GM23338 (cell line): ENCODE measurements around the gene LDLRAD3. TPM values are rescaled to one million over a fixed set of nuclear protein-coding genes. Genes with fewer than 3 reads are reported as not detected.

Source experiments
- ATAC-seq: fragments of 200-7000 bp; cut with Tn5 transposase; 3 replicates; pipeline ENCODE4 v1.9.1; 2020
- DNase-seq: peaks from one replicate; pipeline ENCODE4 v3.0.0-alpha.2; 2015; ENCODE audit warnings: low spot score
- H2AFZ ChIP-seq: fragments of 200-600 bp; sonication (generic); 2 replicates; pipeline ENCODE4 v1.8.0; 2016; ENCODE audit warnings: antibody characterized with exemption, mild to moderate bottlenecking, moderate library complexity
- H3F3A ChIP-seq: fragments of 200-600 bp; sonication (generic); replicated peaks from 2 replicates; pipeline ENCODE4 v1.8.0; 2017; ENCODE audit warnings: antibody characterized with exemption, mixed run types, low read depth
- H3K27ac ChIP-seq: fragments of 200-600 bp; sonication (generic); 2 replicates; pipeline ENCODE4 v1.6.1; 2016; ENCODE audit warnings: low read depth
- H3K27me3 ChIP-seq: fragments of 200-600 bp; sonication (generic); 2 replicates; pipeline ENCODE4 v1.8.0; 2016; ENCODE audit warnings: mild to moderate bottlenecking, mixed run types, moderate library complexity; ENCODE audit not compliant: insufficient read depth
- H3K36me3 ChIP-seq: fragments of 200-600 bp; sonication (generic); 2 replicates; pipeline ENCODE4 v1.8.0; 2016; ENCODE audit warnings: mild to moderate bottlenecking; ENCODE audit not compliant: insufficient read depth
- H3K4me1 ChIP-seq: fragments of 200-600 bp; sonication (generic); 2 replicates; pipeline ENCODE4 v1.8.0; 2016; ENCODE audit warnings: mild to moderate bottlenecking, moderate library complexity; ENCODE audit not compliant: insufficient read depth
- H3K4me2 ChIP-seq: fragments of 200-600 bp; sonication (generic); 2 replicates; pipeline ENCODE4 v1.7.1; 2017; ENCODE audit warnings: mixed run types
- H3K4me3 ChIP-seq: fragments of 200-600 bp; sonication (generic); 2 replicates; pipeline ENCODE4 v1.6.1; 2016; ENCODE audit warnings: mixed run types
- H3K79me2 ChIP-seq: fragments of 200-600 bp; sonication (generic); replicated peaks from 2 replicates; pipeline ENCODE4 v1.8.0; 2017; ENCODE audit warnings: mild to moderate bottlenecking; ENCODE audit not compliant: insufficient read depth
- H3K9me2 ChIP-seq: fragments of 200-600 bp; sonication (generic); 2 replicates; pipeline ENCODE4 v1.8.0; 2017; ENCODE audit not compliant: insufficient read depth
- H4K20me1 ChIP-seq: fragments of 200-600 bp; sonication (generic); replicated peaks from 2 replicates; pipeline ENCODE4 v1.8.0; 2017; ENCODE audit warnings: mild to moderate bottlenecking; ENCODE audit not compliant: insufficient read depth
- H3K27ac Mint-ChIP-seq: 2 replicates; pipeline ENCODE4 v1.8.0; 2020; ENCODE audit warnings: inconsistent platforms, mild to moderate bottlenecking, moderate library complexity, mixed read lengths
- H3K27me3 Mint-ChIP-seq: 3 replicates; pipeline ENCODE4 v1.8.0; 2022; ENCODE audit warnings: low read depth, mild to moderate bottlenecking, moderate library complexity, mixed read lengths, inconsistent platforms; ENCODE audit not compliant: insufficient read depth, poor library complexity
- H3K36me3 Mint-ChIP-seq: 3 replicates; pipeline ENCODE4 v1.8.0; 2021; ENCODE audit warnings: low read depth, mild to moderate bottlenecking, inconsistent platforms, moderate library complexity, mixed read lengths
- H3K4me1 Mint-ChIP-seq: 3 replicates; pipeline ENCODE4 v1.8.0; 2020; ENCODE audit warnings: mild to moderate bottlenecking, inconsistent platforms, mixed read lengths
- H3K4me3 Mint-ChIP-seq: 3 replicates; pipeline ENCODE4 v1.8.0; 2021; ENCODE audit warnings: moderate library complexity, mild to moderate bottlenecking, inconsistent platforms, mixed read lengths
- H3K9me3 Mint-ChIP-seq: 3 replicates; pipeline ENCODE4 v1.8.0; 2020; ENCODE audit warnings: moderate library complexity, mild to moderate bottlenecking, inconsistent platforms, mixed read lengths
- EZH2 ChIP-seq: fragments of 200-600 bp; sonication (generic); IDR thresholded peaks from one replicate; pipeline ENCODE4 v1.8.0; 2017; ENCODE audit warnings: antibody characterized with exemption, mild to moderate bottlenecking, low read depth; ENCODE audit not compliant: unreplicated experiment
- JUNB ChIP-seq: IDR thresholded peaks from one replicate; pipeline ENCODE4 v1.6.1; 2016; ENCODE audit warnings: antibody characterized with exemption; ENCODE audit not compliant: unreplicated experiment
- NANOG ChIP-seq: IDR thresholded peaks from 2 replicates; pipeline ENCODE4 v1.6.1; 2016; ENCODE audit warnings: antibody characterized with exemption, borderline replicate concordance
- POLR2AphosphoS5 ChIP-seq: IDR thresholded peaks from 2 replicates; pipeline ENCODE4 v1.6.1; 2016; ENCODE audit warnings: antibody characterized with exemption, low read depth
- STAT1 ChIP-seq: IDR thresholded peaks from one replicate; pipeline ENCODE4 v1.6.1; 2016; ENCODE audit warnings: antibody characterized with exemption; ENCODE audit not compliant: unreplicated experiment
- ZNF114 ChIP-seq: fragments of 250-450 bp; sonication (Bioruptor Pico); IDR thresholded peaks from 2 replicates; pipeline ENCODE4 v1.5.0; 2020; ENCODE audit warnings: mild to moderate bottlenecking, moderate library complexity
- ZNF331 ChIP-seq: fragments of 250-450 bp; sonication (Bioruptor Pico); IDR thresholded peaks from 2 replicates; pipeline ENCODE4 v1.5.0; 2020; ENCODE audit warnings: low read depth, mild to moderate bottlenecking, moderate library complexity
- polyA plus RNA-seq: library from polyadenylated mRNA; unstranded; fragments of >200 nt; fragmentation: Nextera tagmentation; extraction: Ambion mirVana; gene quantifications from 2 replicates; pipeline ENCODE4 v1.2.1, GENCODE V29; 2016
- total RNA-seq: library from RNA; depleted of rRNA; stranded (reverse); fragments of >200 nt; shearing (Covaris generic); gene quantifications from 2 replicates; pipeline ENCODE4 v1.2.3, GENCODE V29; 2014
- TF ChIP-seq, protein P1 (sequence below): IDR thresholded peaks from one replicate; pipeline ENCODE4 v1.6.1; 2018; ENCODE audit warnings: antibody characterized with exemption; ENCODE audit not compliant: unreplicated experiment
- TF ChIP-seq, protein P2 (sequence below): fragments of 250-450 bp; sonication (Bioruptor Pico); IDR thresholded peaks from 2 replicates; pipeline ENCODE4 v1.5.0; 2020; ENCODE audit warnings: mild to moderate bottlenecking, moderate library complexity
- TF ChIP-seq, protein P3 (sequence below): IDR thresholded peaks from 2 replicates; pipeline ENCODE4 v1.6.1; 2016; ENCODE audit warnings: antibody characterized with exemption

Gene LDLRAD3
- total and polyA plus RNA-seq, 2 experiments from 2014 or later = 8.5 to 19.4 TPM

DNA sequence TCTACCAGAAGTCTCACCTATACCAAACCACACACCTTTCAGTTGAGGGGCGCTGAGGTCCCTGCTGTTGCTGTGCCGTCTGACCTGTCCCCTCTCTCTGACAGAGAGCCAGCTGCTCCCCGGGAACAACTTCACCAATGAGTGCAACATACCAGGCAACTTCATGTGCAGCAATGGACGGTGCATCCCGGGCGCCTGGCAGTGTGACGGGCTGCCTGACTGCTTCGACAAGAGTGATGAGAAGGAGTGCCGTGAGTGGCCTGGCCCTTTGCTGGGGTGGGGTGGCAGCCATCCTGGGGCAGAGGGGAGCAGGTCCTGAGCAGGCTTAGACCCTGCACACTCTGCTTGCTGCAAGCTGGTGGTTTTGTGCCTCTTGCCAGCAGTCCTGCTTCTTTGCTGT is 92.1 kb downstream of the LDLRAD3 start:
- Histone ChIP-seq H4K20me1 (no peaks in the 10 kb centered on the region), H2AFZ (no peak overlapping the region), H3K4me2 (no peak overlapping the region), H3K27ac (no peak overlapping the region), H3K9me2 (peaks cover 11% of the 10 kb centered on the region; the same call in 1 of the 2 replicates), H3F3A (no peaks in the 10 kb centered on the region), H3K27me3 (no peaks in the 10 kb centered on the region), H3K4me1 (peaks cover 17% of the 10 kb centered on the region), H3K79me2 (peaks cover 37% of the 10 kb centered on the region), H3K36me3 (no peaks in the 10 kb centered on the region), H3K4me3 (no peak overlapping the region)
- TF ChIP-seq POLR2AphosphoS5 (no peak), ZNF331 (no peak), EZH2 (no peak), NANOG (no peak), JUNB (no peak), STAT1 (no peak), ZNF114 (CRISPR knock-in tag) (no peak)
- TF ChIP-seq, protein P1, sequence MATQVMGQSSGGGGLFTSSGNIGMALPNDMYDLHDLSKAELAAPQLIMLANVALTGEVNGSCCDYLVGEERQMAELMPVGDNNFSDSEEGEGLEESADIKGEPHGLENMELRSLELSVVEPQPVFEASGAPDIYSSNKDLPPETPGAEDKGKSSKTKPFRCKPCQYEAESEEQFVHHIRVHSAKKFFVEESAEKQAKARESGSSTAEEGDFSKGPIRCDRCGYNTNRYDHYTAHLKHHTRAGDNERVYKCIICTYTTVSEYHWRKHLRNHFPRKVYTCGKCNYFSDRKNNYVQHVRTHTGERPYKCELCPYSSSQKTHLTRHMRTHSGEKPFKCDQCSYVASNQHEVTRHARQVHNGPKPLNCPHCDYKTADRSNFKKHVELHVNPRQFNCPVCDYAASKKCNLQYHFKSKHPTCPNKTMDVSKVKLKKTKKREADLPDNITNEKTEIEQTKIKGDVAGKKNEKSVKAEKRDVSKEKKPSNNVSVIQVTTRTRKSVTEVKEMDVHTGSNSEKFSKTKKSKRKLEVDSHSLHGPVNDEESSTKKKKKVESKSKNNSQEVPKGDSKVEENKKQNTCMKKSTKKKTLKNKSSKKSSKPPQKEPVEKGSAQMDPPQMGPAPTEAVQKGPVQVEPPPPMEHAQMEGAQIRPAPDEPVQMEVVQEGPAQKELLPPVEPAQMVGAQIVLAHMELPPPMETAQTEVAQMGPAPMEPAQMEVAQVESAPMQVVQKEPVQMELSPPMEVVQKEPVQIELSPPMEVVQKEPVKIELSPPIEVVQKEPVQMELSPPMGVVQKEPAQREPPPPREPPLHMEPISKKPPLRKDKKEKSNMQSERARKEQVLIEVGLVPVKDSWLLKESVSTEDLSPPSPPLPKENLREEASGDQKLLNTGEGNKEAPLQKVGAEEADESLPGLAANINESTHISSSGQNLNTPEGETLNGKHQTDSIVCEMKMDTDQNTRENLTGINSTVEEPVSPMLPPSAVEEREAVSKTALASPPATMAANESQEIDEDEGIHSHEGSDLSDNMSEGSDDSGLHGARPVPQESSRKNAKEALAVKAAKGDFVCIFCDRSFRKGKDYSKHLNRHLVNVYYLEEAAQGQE = no peak
- TF ChIP-seq, protein P2, sequence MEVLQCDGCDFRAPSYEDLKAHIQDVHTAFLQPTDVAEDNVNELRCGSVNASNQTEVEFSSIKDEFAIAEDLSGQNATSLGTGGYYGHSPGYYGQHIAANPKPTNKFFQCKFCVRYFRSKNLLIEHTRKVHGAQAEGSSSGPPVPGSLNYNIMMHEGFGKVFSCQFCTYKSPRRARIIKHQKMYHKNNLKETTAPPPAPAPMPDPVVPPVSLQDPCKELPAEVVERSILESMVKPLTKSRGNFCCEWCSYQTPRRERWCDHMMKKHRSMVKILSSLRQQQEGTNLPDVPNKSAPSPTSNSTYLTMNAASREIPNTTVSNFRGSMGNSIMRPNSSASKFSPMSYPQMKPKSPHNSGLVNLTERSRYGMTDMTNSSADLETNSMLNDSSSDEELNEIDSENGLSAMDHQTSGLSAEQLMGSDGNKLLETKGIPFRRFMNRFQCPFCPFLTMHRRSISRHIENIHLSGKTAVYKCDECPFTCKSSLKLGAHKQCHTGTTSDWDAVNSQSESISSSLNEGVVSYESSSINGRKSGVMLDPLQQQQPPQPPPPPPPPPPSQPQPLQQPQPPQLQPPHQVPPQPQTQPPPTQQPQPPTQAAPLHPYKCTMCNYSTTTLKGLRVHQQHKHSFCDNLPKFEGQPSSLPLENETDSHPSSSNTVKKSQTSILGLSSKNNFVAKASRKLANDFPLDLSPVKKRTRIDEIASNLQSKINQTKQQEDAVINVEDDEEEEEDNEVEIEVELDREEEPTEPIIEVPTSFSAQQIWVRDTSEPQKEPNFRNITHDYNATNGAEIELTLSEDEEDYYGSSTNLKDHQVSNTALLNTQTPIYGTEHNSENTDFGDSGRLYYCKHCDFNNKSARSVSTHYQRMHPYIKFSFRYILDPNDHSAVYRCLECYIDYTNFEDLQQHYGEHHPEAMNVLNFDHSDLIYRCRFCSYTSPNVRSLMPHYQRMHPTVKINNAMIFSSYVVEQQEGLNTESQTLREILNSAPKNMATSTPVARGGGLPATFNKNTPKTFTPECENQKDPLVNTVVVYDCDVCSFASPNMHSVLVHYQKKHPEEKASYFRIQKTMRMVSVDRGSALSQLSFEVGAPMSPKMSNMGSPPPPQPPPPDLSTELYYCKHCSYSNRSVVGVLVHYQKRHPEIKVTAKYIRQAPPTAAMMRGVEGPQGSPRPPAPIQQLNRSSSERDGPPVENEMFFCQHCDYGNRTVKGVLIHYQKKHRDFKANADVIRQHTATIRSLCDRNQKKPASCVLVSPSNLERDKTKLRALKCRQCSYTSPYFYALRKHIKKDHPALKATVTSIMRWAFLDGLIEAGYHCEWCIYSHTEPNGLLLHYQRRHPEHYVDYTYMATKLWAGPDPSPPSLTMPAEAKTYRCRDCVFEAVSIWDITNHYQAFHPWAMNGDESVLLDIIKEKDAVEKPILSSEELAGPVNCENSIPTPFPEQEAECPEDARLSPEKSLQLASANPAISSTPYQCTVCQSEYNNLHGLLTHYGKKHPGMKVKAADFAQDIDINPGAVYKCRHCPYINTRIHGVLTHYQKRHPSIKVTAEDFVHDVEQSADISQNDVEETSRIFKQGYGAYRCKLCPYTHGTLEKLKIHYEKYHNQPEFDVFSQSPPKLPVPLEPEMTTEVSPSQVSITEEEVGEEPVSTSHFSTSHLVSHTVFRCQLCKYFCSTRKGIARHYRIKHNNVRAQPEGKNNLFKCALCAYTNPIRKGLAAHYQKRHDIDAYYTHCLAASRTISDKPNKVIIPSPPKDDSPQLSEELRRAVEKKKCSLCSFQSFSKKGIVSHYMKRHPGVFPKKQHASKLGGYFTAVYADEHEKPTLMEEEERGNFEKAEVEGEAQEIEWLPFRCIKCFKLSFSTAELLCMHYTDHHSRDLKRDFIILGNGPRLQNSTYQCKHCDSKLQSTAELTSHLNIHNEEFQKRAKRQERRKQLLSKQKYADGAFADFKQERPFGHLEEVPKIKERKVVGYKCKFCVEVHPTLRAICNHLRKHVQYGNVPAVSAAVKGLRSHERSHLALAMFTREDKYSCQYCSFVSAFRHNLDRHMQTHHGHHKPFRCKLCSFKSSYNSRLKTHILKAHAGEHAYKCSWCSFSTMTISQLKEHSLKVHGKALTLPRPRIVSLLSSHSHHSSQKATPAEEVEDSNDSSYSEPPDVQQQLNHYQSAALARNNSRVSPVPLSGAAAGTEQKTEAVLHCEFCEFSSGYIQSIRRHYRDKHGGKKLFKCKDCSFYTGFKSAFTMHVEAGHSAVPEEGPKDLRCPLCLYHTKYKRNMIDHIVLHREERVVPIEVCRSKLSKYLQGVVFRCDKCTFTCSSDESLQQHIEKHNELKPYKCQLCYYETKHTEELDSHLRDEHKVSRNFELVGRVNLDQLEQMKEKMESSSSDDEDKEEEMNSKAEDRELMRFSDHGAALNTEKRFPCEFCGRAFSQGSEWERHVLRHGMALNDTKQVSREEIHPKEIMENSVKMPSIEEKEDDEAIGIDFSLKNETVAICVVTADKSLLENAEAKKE (CRISPR knock-in tag) = no peak
- TF ChIP-seq, protein P3, sequence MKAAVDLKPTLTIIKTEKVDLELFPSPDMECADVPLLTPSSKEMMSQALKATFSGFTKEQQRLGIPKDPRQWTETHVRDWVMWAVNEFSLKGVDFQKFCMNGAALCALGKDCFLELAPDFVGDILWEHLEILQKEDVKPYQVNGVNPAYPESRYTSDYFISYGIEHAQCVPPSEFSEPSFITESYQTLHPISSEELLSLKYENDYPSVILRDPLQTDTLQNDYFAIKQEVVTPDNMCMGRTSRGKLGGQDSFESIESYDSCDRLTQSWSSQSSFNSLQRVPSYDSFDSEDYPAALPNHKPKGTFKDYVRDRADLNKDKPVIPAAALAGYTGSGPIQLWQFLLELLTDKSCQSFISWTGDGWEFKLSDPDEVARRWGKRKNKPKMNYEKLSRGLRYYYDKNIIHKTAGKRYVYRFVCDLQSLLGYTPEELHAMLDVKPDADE = no peak
- Mint-ChIP-seq H3K4me1 (peaks cover 30% of the 10 kb centered on the region), H3K4me3 (no peak overlapping the region), H3K27me3 (peaks cover 4% of the 10 kb centered on the region), H3K27ac (no peak overlapping the region), H3K9me3 (peaks cover 5% of the 10 kb centered on the region; the same call in 2 of the 3 replicates), H3K36me3 (peaks cover 12% of the 10 kb centered on the region)
- ATAC-seq (no peak), DNase-seq (no peak)
